HEK293 (cell line): ENCODE results near the gene AKT3.

Source experiments
- CTCF ChIA-PET: fragments of 350-600 bp; formaldehyde crosslinking; extraction: SDS; loops from one replicate; lab custom pipeline; 2021; ENCODE audit warnings: antibody characterized with exemption; lab: Yijun Ruan, JAX
- POLR2A ChIA-PET: fragments of 300-600 bp; formaldehyde crosslinking; extraction: SDS; loops from one replicate; lab custom pipeline; 2020; ENCODE audit warnings: antibody characterized with exemption, inconsistent platforms; lab: Yijun Ruan, JAX
- H3K27ac ChIP-seq: fragments of 200-500 bp; sonication (Bioruptor generic); 2 replicates; pipeline ENCODE4 v1.5.1; 2014; ENCODE audit warnings: low read depth, low read length, control low read depth, inconsistent platforms; ENCODE audit errors: extremely low read depth
- H3K36me3 ChIP-seq, 2 experiments: fragments of 200-500 bp in 1 of 2; sonication (Bioruptor generic) in 1 of 2; 1 replicate in 1 of 2; 2 replicates in 1 of 2; pipeline ENCODE4 v1.5.1; 2014 to 2017; ENCODE audit warnings: inconsistent platforms in 2 of 2, low read length in 2 of 2; ENCODE audit not compliant: control insufficient read depth in 2 of 2, insufficient read depth in 1 of 2
- H3K4me1 ChIP-seq: fragments of 200-500 bp; sonication (Bioruptor generic); 2 replicates; pipeline ENCODE4 v1.5.1; 2014; ENCODE audit warnings: mild to moderate bottlenecking, low read length, inconsistent platforms; ENCODE audit not compliant: control insufficient read depth, insufficient read depth
- H3K4me3 ChIP-seq: 2 replicates; pipeline ENCODE4 v1.5.1; 2011; ENCODE audit warnings: low read depth, mild to moderate bottlenecking, control low read depth, low read length, moderate library complexity
- H3K9me3 ChIP-seq: fragments of 200-500 bp; sonication (Bioruptor generic); 2 replicates; pipeline ENCODE4 v1.5.1; 2014; ENCODE audit warnings: low read depth, low read length, inconsistent platforms; ENCODE audit not compliant: control insufficient read depth, insufficient read depth
- ATF2 ChIP-seq: fragments of 450-650 bp; formaldehyde crosslinking; IDR thresholded peaks from 2 replicates; pipeline ENCODE4 v1.5.1; 2016; ENCODE audit warnings: missing biosample characterization, missing genetic modification characterization, low read depth
- ELK4 ChIP-seq: IDR thresholded peaks from 2 replicates; pipeline ENCODE4 v1.6.1; 2011; ENCODE audit warnings: mild to moderate bottlenecking, low read depth, low read length, borderline replicate concordance
- TSHZ1 ChIP-seq: fragments of 450-650 bp; formaldehyde crosslinking; IDR thresholded peaks from 2 replicates; pipeline ENCODE4 v1.5.1; 2016; ENCODE audit warnings: missing biosample characterization, missing genetic modification characterization, borderline replicate concordance
- ZBTB1 ChIP-seq: fragments of 450-650 bp; formaldehyde crosslinking; IDR thresholded peaks from 2 replicates; pipeline ENCODE4 v1.5.1; 2016; ENCODE audit warnings: missing biosample characterization, missing genetic modification characterization
- ZBTB10 ChIP-seq: fragments of 450-650 bp; formaldehyde crosslinking; IDR thresholded peaks from 2 replicates; pipeline ENCODE4 v1.5.1; 2016; ENCODE audit warnings: missing biosample characterization, missing genetic modification characterization
- ZBTB8A ChIP-seq: fragments of 450-650 bp; formaldehyde crosslinking; IDR thresholded peaks from 2 replicates; pipeline ENCODE4 v1.5.1; 2016; ENCODE audit warnings: missing biosample characterization, missing genetic modification characterization
- ZNF146 ChIP-seq: fragments of 450-650 bp; formaldehyde crosslinking; IDR thresholded peaks from 2 replicates; pipeline ENCODE4 v1.5.1; 2016; ENCODE audit warnings: missing biosample characterization, missing genetic modification characterization
- ZNF148 ChIP-seq: fragments of 450-650 bp; formaldehyde crosslinking; IDR thresholded peaks from 2 replicates; pipeline ENCODE4 v1.5.0; 2017; ENCODE audit warnings: missing biosample characterization, missing genetic modification characterization, borderline replicate concordance
- ZNF202 ChIP-seq: fragments of 450-650 bp; formaldehyde crosslinking; IDR thresholded peaks from 2 replicates; pipeline ENCODE4 v1.5.1; 2016; ENCODE audit warnings: missing biosample characterization, missing genetic modification characterization, borderline replicate concordance
- ZNF214 ChIP-seq: fragments of 450-650 bp; formaldehyde crosslinking; IDR thresholded peaks from 2 replicates; pipeline ENCODE4 v1.5.1; 2017; ENCODE audit warnings: missing biosample characterization, mild to moderate bottlenecking, missing genetic modification characterization, borderline replicate concordance
- ZNF26 ChIP-seq: fragments of 450-650 bp; formaldehyde crosslinking; IDR thresholded peaks from 2 replicates; pipeline ENCODE4 v1.5.1; 2016; ENCODE audit warnings: missing biosample characterization, missing genetic modification characterization
- ZNF302 ChIP-seq: fragments of 450-650 bp; formaldehyde crosslinking; IDR thresholded peaks from 2 replicates; pipeline ENCODE4 v1.5.1; 2016; ENCODE audit warnings: missing biosample characterization, missing genetic modification characterization, low read depth
- ZNF366 ChIP-seq: fragments of 450-650 bp; formaldehyde crosslinking; conservative IDR thresholded peaks from 2 replicates; pipeline ENCODE4 v1.5.1; 2016; ENCODE audit warnings: missing biosample characterization, missing genetic modification characterization
- ZNF600 ChIP-seq: fragments of 450-650 bp; formaldehyde crosslinking; IDR thresholded peaks from 2 replicates; pipeline ENCODE4 v1.5.1; 2016; ENCODE audit warnings: missing biosample characterization, missing genetic modification characterization
- ZNF624 ChIP-seq: fragments of 450-650 bp; formaldehyde crosslinking; IDR thresholded peaks from 2 replicates; pipeline ENCODE4 v1.5.1; 2017; ENCODE audit warnings: missing biosample characterization, missing genetic modification characterization
- ZNF707 ChIP-seq: fragments of 450-650 bp; formaldehyde crosslinking; IDR thresholded peaks from 2 replicates; pipeline ENCODE4 v1.5.1; 2016; ENCODE audit warnings: missing biosample characterization, missing genetic modification characterization

AKT3 gene

GRCh38 chr1:243523766-243524165 lies 326.3 kb downstream of the AKT3 start:
- ChIA-PET CTCF (interaction anchor here (1.6 kb wide), 1 partner anchor 749 kb away, joined by 3 read pairs; no protein-coding TSS in a partner anchor), POLR2A (no interaction called here)
- TF ChIP-seq ZNF366 (tag by site-specific recombination) (no peak), ELK4 (no peak), ZNF624 (tag by site-specific recombination) (no peak), ZNF26 (tag by site-specific recombination) (no peak), ZBTB10 (tag by site-specific recombination) (no peak), ZNF214 (tag by site-specific recombination) (no peak), ZNF600 (tag by site-specific recombination) (no peak), ATF2 (no peak), ZBTB1 (no peak), ZBTB8A (tag by site-specific recombination) (no peak), ZNF146 (tag by site-specific recombination) (no peak)
- no peaks in the 10 kb centered on the region for H3K36me3 ChIP-seq
- 0 out of 2 replicates have a peak, but pooled peaks cover 3% of the 10 kb centered on the region for H3K4me1 ChIP-seq
- no peak overlapping the region for H3K27ac ChIP-seq
- H3K9me3 ChIP-seq: no peaks in the 10 kb centered on the region
- no peak overlapping the region for H3K4me3 ChIP-seq

GRCh38 chr1:243520831-243521230 lies 329.2 kb downstream of the AKT3 start:
- H3K4me1 ChIP-seq: 0 out of 2 replicates have a peak, but pooled peaks cover 3% of the 10 kb centered on the region
- no peak overlapping the region for H3K4me3 ChIP-seq
- POLR2A ChIA-PET: no interaction called here
- H3K9me3 ChIP-seq: no peaks in the 10 kb centered on the region; the same call in 1 of the 2 replicates
- peaks cover 0 to 4% of the 10 kb centered on the region in 2 experiments; a peak in 1 of 3 replicates for H3K36me3 ChIP-seq
- CTCF ChIA-PET: no interaction called here
- H3K27ac ChIP-seq: no peak overlapping the region
- no peak for TF ChIP-seq ZNF302 (tag by site-specific recombination)
- TF ChIP-seq ZNF148: no peak
- TF ChIP-seq ZNF707: no peak
- no peak for TF ChIP-seq ZNF202 (tag by site-specific recombination)
- TF ChIP-seq TSHZ1 (tag by site-specific recombination): no peak
